Hepatocyte (in vitro differentiated cells): ENCODE measurements around the gene CD82.

Source experiments
- EZH2 ChIP-seq: fragments of 200-600 bp; sonication (generic); IDR thresholded peaks from 2 replicates; pipeline ENCODE4 v1.6.1; 2016; ENCODE audit warnings: antibody characterized with exemption, mild to moderate bottlenecking, borderline replicate concordance
- EZH2phosphoT487 ChIP-seq: fragments of 200-600 bp; sonication (generic); IDR thresholded peaks from one replicate; pipeline ENCODE4 v1.6.1; 2018; ENCODE audit warnings: antibody characterized with exemption, mild to moderate bottlenecking, low read depth, moderate library complexity; ENCODE audit not compliant: unreplicated experiment, severe bottlenecking
- TF ChIP-seq, protein P1 (sequence below): fragments of 200-600 bp; sonication (generic); IDR thresholded peaks from 2 replicates; pipeline ENCODE4 v1.5.1; 2016; ENCODE audit warnings: antibody characterized with exemption, mild to moderate bottlenecking; ENCODE audit not compliant: poor library complexity

DNA sequence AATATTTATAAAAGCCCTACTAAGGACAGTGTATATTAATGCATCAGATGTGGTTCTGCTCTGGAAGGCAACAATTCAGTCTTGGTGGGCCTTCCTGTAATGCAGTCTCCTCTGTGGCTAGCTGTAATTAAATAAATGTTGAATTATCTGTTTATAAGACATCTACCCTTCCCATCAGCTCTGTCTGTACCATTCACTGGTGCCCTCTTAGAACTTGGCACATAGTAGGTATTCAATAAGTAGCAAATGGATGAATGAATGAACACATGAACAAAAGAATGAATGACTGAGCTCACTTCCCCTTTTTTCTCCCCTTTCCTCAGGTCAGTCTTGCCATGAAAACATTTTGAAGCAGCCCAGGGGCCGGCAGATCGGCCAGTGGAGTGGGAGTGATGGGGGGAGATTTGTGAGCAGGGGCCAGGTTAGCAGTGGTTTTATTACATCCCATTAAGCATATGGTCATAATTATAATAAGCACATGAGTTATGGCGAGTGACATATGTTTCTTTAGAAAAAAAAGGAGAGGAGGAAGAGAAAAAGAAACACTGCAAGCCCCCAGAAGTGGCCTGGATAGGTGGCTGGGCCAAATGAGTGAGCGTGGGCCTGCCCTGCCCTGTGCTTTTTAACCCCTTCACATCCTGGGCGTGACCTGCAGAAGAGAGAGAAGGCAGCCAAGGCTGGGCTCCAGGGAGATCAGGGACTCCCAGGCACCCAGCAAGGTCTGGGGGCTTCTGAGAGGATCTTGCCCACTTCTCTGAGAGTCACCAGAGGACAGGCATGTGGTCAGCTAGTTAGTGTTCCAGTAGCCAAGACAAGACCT lies 48.6 kb upstream of the CD82 start:
- TF ChIP-seq, protein P1, sequence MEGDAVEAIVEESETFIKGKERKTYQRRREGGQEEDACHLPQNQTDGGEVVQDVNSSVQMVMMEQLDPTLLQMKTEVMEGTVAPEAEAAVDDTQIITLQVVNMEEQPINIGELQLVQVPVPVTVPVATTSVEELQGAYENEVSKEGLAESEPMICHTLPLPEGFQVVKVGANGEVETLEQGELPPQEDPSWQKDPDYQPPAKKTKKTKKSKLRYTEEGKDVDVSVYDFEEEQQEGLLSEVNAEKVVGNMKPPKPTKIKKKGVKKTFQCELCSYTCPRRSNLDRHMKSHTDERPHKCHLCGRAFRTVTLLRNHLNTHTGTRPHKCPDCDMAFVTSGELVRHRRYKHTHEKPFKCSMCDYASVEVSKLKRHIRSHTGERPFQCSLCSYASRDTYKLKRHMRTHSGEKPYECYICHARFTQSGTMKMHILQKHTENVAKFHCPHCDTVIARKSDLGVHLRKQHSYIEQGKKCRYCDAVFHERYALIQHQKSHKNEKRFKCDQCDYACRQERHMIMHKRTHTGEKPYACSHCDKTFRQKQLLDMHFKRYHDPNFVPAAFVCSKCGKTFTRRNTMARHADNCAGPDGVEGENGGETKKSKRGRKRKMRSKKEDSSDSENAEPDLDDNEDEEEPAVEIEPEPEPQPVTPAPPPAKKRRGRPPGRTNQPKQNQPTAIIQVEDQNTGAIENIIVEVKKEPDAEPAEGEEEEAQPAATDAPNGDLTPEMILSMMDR = no peak
- TF ChIP-seq EZH2phosphoT487 (no peak), EZH2 (no peak)
